Measurements from ENCODE around the gene KRTAP10-1. TPM values are rescaled to one million over a fixed set of nuclear protein-coding genes. Genes with fewer than 3 reads are reported as not detected.

The KRTAP10-1 gene
- total RNA-seq, 1 donor from 2014 or later = not detected

- FAIRE-seq = no peak
- H3K4me3 ChIP-seq (ENCODE audit: low read depth, low read length) = no peak overlapping the region
- no peak for TF ChIP-seq CTCF (IDR thresholded peaks at IDR 0.05; ENCODE audit: insufficient read depth, low read length, severe bottlenecking)
- H3K27me3 ChIP-seq (ENCODE audit: control insufficient read depth, insufficient read depth, low read length) = no peaks in the 10 kb centered on the region
- DNase-seq (ENCODE audit: low read depth) = no peak
- H3K36me3 ChIP-seq (ENCODE audit: control insufficient read depth, insufficient read depth, low read length) = no peaks in the 10 kb centered on the region
Measured at GRCh38 chr21:44496564-44497550, 43.1 kb downstream of the KRTAP10-1 start.

- H3K27me3 ChIP-seq (ENCODE audit: control insufficient read depth, insufficient read depth, low read length) = no peaks in the 10 kb centered on the region
- H3K36me3 ChIP-seq (ENCODE audit: control insufficient read depth, insufficient read depth, low read length) = no peaks in the 10 kb centered on the region
- DNase-seq (ENCODE audit: low read depth) (no peak), FAIRE-seq (no peak)
- no peak overlapping the region for H3K4me3 ChIP-seq (ENCODE audit: low read depth, low read length)
- TF ChIP-seq CTCF (IDR thresholded peaks at IDR 0.05; ENCODE audit: insufficient read depth, low read length, severe bottlenecking) = no peak
Measured at GRCh38 chr21:44495611-44496563, 44.1 kb downstream of the KRTAP10-1 start.

- H3K4me3 ChIP-seq (ENCODE audit: low read depth, low read length) = no peak overlapping the region
- H3K27me3 ChIP-seq (ENCODE audit: control insufficient read depth, insufficient read depth, low read length) = no peaks in the 10 kb centered on the region
- H3K36me3 ChIP-seq (ENCODE audit: control insufficient read depth, insufficient read depth, low read length) = no peaks in the 10 kb centered on the region
- TF ChIP-seq CTCF (IDR thresholded peaks at IDR 0.05; ENCODE audit: insufficient read depth, low read length, severe bottlenecking) = no peak
- no peak for DNase-seq (ENCODE audit: low read depth)
- no peak for FAIRE-seq
Measured at GRCh38 chr21:44494956-44495355, 45.0 kb downstream of the KRTAP10-1 start.

GRCh38 chr21:44494418-44494817, 45.6 kb downstream of the KRTAP10-1 start:
- Histone ChIP-seq H3K27me3 (ENCODE audit: control insufficient read depth, insufficient read depth, low read length) (no peaks in the 10 kb centered on the region), H3K36me3 (ENCODE audit: control insufficient read depth, insufficient read depth, low read length) (no peaks in the 10 kb centered on the region), H3K4me3 (ENCODE audit: low read depth, low read length) (no peak overlapping the region)
- no peak for FAIRE-seq
- DNase-seq (ENCODE audit: low read depth) = no peak
- TF ChIP-seq CTCF (IDR thresholded peaks at IDR 0.05; ENCODE audit: insufficient read depth, low read length, severe bottlenecking) = no peak

- Histone ChIP-seq H3K27me3 (ENCODE audit: control insufficient read depth, insufficient read depth, low read length) (no peaks in the 10 kb centered on the region), H3K4me3 (ENCODE audit: low read depth, low read length) (no peak overlapping the region), H3K36me3 (ENCODE audit: control insufficient read depth, insufficient read depth, low read length) (no peaks in the 10 kb centered on the region)
- DNase-seq (ENCODE audit: low read depth) = peak; percentile 11
- peak; percentile 47 for FAIRE-seq
- TF ChIP-seq CTCF (IDR thresholded peaks at IDR 0.05; ENCODE audit: insufficient read depth, low read length, severe bottlenecking) = no peak
Measured at GRCh38 chr21:44492567-44493385, 47.2 kb downstream of the KRTAP10-1 start.
